OCI-LY7 (cell line): ENCODE measurements around the gene GABARAPL1. TPM values are rescaled to one million over a fixed set of nuclear protein-coding genes. Genes with fewer than 3 reads are reported as not detected.

ENCODE experiments used
- BruUV-seq: library from RNA; stranded (reverse); fragments of 400-500 nt; replicated peaks from 2 replicates; lab custom pipeline; 2021; lab: Mats Ljungman, UMichigan
- CTCF ChIA-PET: fragments of 300-600 bp; sonication (Branson Sonifier 250); formaldehyde crosslinking; loops from one replicate; lab custom pipeline; 2022; ENCODE audit warnings: antibody characterized with exemption; ENCODE audit not compliant: unreplicated experiment; lab: Charles Lee
- POLR2A ChIA-PET: fragments of 300-600 bp; sonication (Branson Sonifier 250); formaldehyde crosslinking; loops from one replicate; lab custom pipeline; 2022; ENCODE audit warnings: antibody characterized with exemption; lab: Charles Lee
- DNase-seq: peaks from one replicate; pipeline ENCODE4 v3.0.0-alpha.2; 2015; ENCODE audit warnings: low spot score
- H2AFZ ChIP-seq: fragments of 200-600 bp; sonication (generic), shearing (Covaris generic); 2 replicates; pipeline ENCODE4 v1.6.1; 2014; ENCODE audit warnings: mild to moderate bottlenecking, antibody characterized with exemption, low read length, moderate library complexity
- H3K27ac ChIP-seq: fragments of 200-600 bp; sonication (generic); 2 replicates; pipeline ENCODE4 v1.5.1; 2014; ENCODE audit warnings: mixed run types, low read depth, mild to moderate bottlenecking, moderate library complexity, low read length, inconsistent platforms; ENCODE audit not compliant: poor library complexity, severe bottlenecking
- H3K36me3 ChIP-seq: fragments of 200-600 bp; sonication (generic); 2 replicates; pipeline ENCODE4 v1.6.1; 2014; ENCODE audit warnings: mild to moderate bottlenecking, antibody characterized with exemption, low read length, moderate library complexity, mixed read lengths; ENCODE audit not compliant: insufficient read depth
- H3K4me1 ChIP-seq: fragments of 200-600 bp; sonication (generic); 2 replicates; pipeline ENCODE4 v1.5.1; 2014; ENCODE audit warnings: mild to moderate bottlenecking, low read length; ENCODE audit not compliant: insufficient read depth, poor library complexity, severe bottlenecking
- H3K4me2 ChIP-seq: fragments of 200-600 bp; sonication (generic); 2 replicates; pipeline ENCODE4 v1.6.1; 2014; ENCODE audit warnings: mild to moderate bottlenecking, low read length
- H3K4me3 ChIP-seq: fragments of 200-600 bp; sonication (generic); 2 replicates; pipeline ENCODE4 v1.5.1; 2014; ENCODE audit warnings: mild to moderate bottlenecking, low read depth, low read length; ENCODE audit not compliant: poor library complexity, severe bottlenecking
- H3K79me2 ChIP-seq: fragments of 200-600 bp; sonication (generic); 2 replicates; pipeline ENCODE4 v1.6.1; 2016; ENCODE audit warnings: low read depth, mild to moderate bottlenecking, low read length, moderate library complexity, mixed read lengths; ENCODE audit not compliant: insufficient read depth
- H3K9me2 ChIP-seq: fragments of 200-600 bp; sonication (generic); 2 replicates; pipeline ENCODE4 v1.6.1; 2016; ENCODE audit warnings: mild to moderate bottlenecking, low read length, mixed read lengths; ENCODE audit not compliant: insufficient read depth
- H3K9me3 ChIP-seq: fragments of 200-600 bp; sonication (generic); 2 replicates; pipeline ENCODE4 v1.6.1; 2014; ENCODE audit warnings: mild to moderate bottlenecking, mixed run types, low read length, mixed read lengths
- H4K20me1 ChIP-seq: fragments of 200-600 bp; sonication (generic); 2 replicates; pipeline ENCODE4 v1.6.1; 2014; ENCODE audit warnings: mild to moderate bottlenecking, antibody characterized with exemption, low read length, moderate library complexity, mixed read lengths; ENCODE audit not compliant: insufficient read depth
- CTCF ChIP-seq: fragments of 200-600 bp; sonication (generic); conservative IDR thresholded peaks from 2 replicates; pipeline ENCODE4 v1.5.1; 2014; ENCODE audit warnings: mild to moderate bottlenecking, antibody characterized with exemption, low read length, moderate library complexity, mixed read lengths
- EZH2phosphoT487 ChIP-seq: fragments of 200-600 bp; sonication (generic); IDR thresholded peaks from 2 replicates; pipeline ENCODE4 v1.6.1; 2018; ENCODE audit warnings: low read depth, borderline replicate concordance, mild to moderate bottlenecking, mixed run types, antibody characterized with exemption, low read length, moderate library complexity, mixed read lengths
- intact Hi-C: fragments of 100-400 bp; cut with micrococcal nuclease; formaldehyde crosslinking; loops from one replicate; pipeline ENCODE4 v1.10.0; 2022; ENCODE audit not compliant: unreplicated experiment
- total RNA-seq, 2 experiments: library from RNA; depleted of rRNA in 1 of 2; stranded (reverse); fragments of >200 nt in 1 of 2; shearing (Covaris generic) in 1 of 2; gene quantifications; 2 replicates each; pipeline ENCODE4 v1.2.3, GENCODE V29; 2014 to 2022

The GABARAPL1 gene
- total RNA-seq, 2 experiments from 2014 or later: 34.2 to 52.4 TPM

DNA sequence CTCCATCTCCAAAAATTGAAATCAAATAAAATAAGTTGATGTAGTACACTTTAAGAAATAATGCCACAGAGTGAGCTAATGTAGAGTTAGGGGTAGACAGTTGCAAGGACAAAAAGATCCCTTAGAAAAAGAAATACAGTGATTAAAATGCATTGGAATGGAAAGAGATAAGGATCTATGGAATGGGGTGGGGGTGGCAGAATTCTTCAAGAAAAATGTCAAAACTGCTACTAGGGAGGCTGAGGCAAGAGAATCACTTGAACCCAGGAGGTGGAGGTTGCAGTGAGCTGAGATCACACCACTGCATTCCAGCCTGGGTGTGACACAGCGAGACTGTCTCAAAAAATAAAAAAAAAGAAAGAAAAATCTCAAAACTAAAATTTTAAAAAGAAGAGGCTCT, 47.3 kb upstream of the GABARAPL1 start:
- H3K27ac ChIP-seq: no peak overlapping the region
- H4K20me1 ChIP-seq: no peaks in the 10 kb centered on the region
- peaks cover 4% of the 10 kb centered on the region; the same call in 1 of the 2 replicates for H3K9me3 ChIP-seq
- no peaks in the 10 kb centered on the region for H3K79me2 ChIP-seq
- H3K4me3 ChIP-seq: no peak overlapping the region
- no peak overlapping the region for H2AFZ ChIP-seq
- DNase-seq: no peak
- TF ChIP-seq EZH2phosphoT487: no peak
- no peak for TF ChIP-seq CTCF
- no TSS peak for BruUV-seq
- H3K9me2 ChIP-seq: no peaks in the 10 kb centered on the region
- intact Hi-C loops: no loop called here
- CTCF ChIA-PET: no interaction called here
- H3K4me1 ChIP-seq: peaks cover 22% of the 10 kb centered on the region
- POLR2A ChIA-PET: interaction anchor here (0.6 kb wide), 1 partner anchor 174 kb away, joined by 3 read pairs; no protein-coding TSS in a partner anchor
- H3K4me2 ChIP-seq: no peak overlapping the region
- no peaks in the 10 kb centered on the region for H3K36me3 ChIP-seq

DNA sequence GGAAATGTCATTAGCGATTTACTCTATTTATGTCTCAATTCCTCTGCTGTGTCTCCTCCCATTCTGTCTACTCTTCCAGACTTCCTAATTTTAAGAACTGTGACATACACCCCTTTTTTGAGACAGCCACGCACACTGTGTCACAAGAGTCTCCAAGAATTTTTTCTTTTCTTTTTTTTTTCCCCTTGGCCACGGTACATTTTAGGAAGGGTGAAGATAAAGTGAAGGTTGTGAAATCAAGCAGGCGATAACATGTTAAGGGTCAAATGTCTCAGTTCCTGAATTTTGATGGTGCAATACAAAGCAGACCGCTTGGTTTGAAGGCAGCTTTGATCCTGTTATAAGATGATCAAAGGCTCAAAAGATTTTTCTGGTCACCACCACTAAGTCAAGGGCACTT, 45.1 kb upstream of the GABARAPL1 start:
- no peaks in the 10 kb centered on the region for H3K79me2 ChIP-seq
- TF ChIP-seq CTCF: no peak
- TF ChIP-seq EZH2phosphoT487: no peak
- CTCF ChIA-PET: no interaction called here
- peaks cover 11% of the 10 kb centered on the region for H3K4me1 ChIP-seq
- BruUV-seq: no TSS peak
- H3K4me2 ChIP-seq: no peak overlapping the region
- POLR2A ChIA-PET: interaction anchor here (1.2 kb wide), 1 partner anchor 14 kb away, joined by 4 read pairs; no protein-coding TSS in a partner anchor
- H3K27ac ChIP-seq: no peak overlapping the region
- intact Hi-C loops: no loop called here
- 0 out of 2 replicates have a peak overlapping the region, but pooled peaks have one; percentile 4 for H2AFZ ChIP-seq
- no peak overlapping the region for H3K4me3 ChIP-seq
- no peak for DNase-seq
- H3K9me3 ChIP-seq: peaks cover 4% of the 10 kb centered on the region; the same call in 1 of the 2 replicates
- H3K9me2 ChIP-seq: no peaks in the 10 kb centered on the region
- H4K20me1 ChIP-seq: no peaks in the 10 kb centered on the region
- H3K36me3 ChIP-seq: no peaks in the 10 kb centered on the region

DNA sequence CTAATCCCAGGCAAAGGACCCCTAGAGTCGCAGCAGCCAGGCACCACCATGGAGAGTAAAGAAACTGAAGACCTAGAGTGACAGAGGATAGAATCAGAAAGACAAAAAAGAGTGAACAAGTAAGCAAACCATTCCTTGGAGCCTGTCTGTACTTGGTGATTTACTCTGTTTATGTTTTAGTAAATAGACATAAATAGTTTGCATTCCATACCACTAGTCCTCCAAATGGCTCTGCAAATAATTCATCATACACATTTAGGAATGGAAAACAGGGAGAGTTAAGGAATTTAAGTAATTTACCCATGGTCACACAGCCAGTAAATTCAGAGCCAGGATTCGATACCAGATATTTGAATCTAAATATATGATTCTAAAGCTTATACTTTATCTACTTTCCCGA, 43.6 kb upstream of the GABARAPL1 start:
- H3K4me2 ChIP-seq: no peak overlapping the region
- no peak overlapping the region for H3K27ac ChIP-seq
- POLR2A ChIA-PET: interaction anchor here (0.5 to 1.9 kb wide), 11 partner anchors 8 to 959 kb away, joined by 3 to 7 read pairs (median 3); no protein-coding TSS in a partner anchor
- H3K9me2 ChIP-seq: no peaks in the 10 kb centered on the region
- CTCF ChIA-PET: interaction anchor here (1.0 kb wide), 1 partner anchor 10 kb away, joined by 4 read pairs; no protein-coding TSS in a partner anchor
- no peaks in the 10 kb centered on the region for H4K20me1 ChIP-seq
- BruUV-seq: no TSS peak
- intact Hi-C loops: no loop called here
- H2AFZ ChIP-seq: no peak overlapping the region; the same call in 1 of the 2 replicates
- peaks cover 4% of the 10 kb centered on the region; the same call in 1 of the 2 replicates for H3K9me3 ChIP-seq
- DNase-seq: no peak
- H3K4me3 ChIP-seq: no peak overlapping the region
- no peaks in the 10 kb centered on the region for H3K79me2 ChIP-seq
- no peaks in the 10 kb centered on the region for H3K36me3 ChIP-seq
- H3K4me1 ChIP-seq: peaks cover 7% of the 10 kb centered on the region
- TF ChIP-seq EZH2phosphoT487 (no peak), CTCF (no peak)
